SU-DHL-6 (cell line): ENCODE results near the gene CMSS1.

Source experiments
- CTCF ChIP-seq: fragments of 200-600 bp; sonication (generic); IDR thresholded peaks from one replicate; pipeline ENCODE4 v1.5.1; 2017; ENCODE audit warnings: antibody characterized with exemption, mild to moderate bottlenecking, low read length, moderate library complexity; ENCODE audit not compliant: insufficient read depth, poor library complexity, severe bottlenecking
- EZH2phosphoT487 ChIP-seq: fragments of 200-600 bp; sonication (generic), shearing (Covaris generic); conservative IDR thresholded peaks from 2 replicates; pipeline ENCODE4 v1.6.1; 2018; ENCODE audit warnings: mild to moderate bottlenecking, antibody characterized with exemption, low read length, moderate library complexity, mixed read lengths

DNA sequence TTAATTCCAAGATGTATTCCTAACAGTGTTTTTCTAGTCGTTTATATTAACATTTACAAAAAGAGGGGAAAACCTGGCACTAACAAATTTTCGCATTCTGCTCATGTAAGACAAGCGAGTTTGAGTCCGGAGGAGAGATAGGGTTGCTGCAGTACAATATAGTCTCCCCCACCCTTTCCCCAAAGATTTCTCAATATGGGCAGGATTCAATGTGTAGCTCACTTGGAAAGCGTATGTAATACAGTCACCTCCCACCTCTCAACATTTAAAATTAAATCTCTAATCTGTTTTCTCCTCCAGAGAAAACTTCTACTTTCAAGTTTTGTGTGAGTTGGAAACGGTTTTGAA is 57.9 kb downstream of the CMSS1 start:
- TF ChIP-seq CTCF (no peak), EZH2phosphoT487 (no peak)
